ENCODE results near the gene GATA2. TPM values are rescaled to one million over a fixed set of nuclear protein-coding genes. Genes with fewer than 3 reads are reported as not detected.
A peak's percentile ranks its signal among the peaks of the same experiment; 100 is the strongest.

GATA2 gene
- total RNA-seq, 1 donor from 2014 or later, result 23.9 TPM

- Mint-ChIP-seq H3K4me3 (peak overlapping the region; percentile 93), H3K27me3 (peaks cover 74% of the 10 kb centered on the region), H3K9me3 (no peaks in the 10 kb centered on the region), H3K27ac (peak overlapping the region; percentile 50), H3K36me3 (peaks cover 15% of the 10 kb centered on the region), H3K4me1 (ENCODE audit: unreplicated experiment) (peaks cover 12% of the 10 kb centered on the region)
- TF ChIP-seq, protein P1, sequence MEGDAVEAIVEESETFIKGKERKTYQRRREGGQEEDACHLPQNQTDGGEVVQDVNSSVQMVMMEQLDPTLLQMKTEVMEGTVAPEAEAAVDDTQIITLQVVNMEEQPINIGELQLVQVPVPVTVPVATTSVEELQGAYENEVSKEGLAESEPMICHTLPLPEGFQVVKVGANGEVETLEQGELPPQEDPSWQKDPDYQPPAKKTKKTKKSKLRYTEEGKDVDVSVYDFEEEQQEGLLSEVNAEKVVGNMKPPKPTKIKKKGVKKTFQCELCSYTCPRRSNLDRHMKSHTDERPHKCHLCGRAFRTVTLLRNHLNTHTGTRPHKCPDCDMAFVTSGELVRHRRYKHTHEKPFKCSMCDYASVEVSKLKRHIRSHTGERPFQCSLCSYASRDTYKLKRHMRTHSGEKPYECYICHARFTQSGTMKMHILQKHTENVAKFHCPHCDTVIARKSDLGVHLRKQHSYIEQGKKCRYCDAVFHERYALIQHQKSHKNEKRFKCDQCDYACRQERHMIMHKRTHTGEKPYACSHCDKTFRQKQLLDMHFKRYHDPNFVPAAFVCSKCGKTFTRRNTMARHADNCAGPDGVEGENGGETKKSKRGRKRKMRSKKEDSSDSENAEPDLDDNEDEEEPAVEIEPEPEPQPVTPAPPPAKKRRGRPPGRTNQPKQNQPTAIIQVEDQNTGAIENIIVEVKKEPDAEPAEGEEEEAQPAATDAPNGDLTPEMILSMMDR (conservative IDR thresholded peaks at IDR 0.05), result no peak
- DNase-seq (ENCODE audit: extremely low spot score, unreplicated experiment), result peak; percentile 75
These were observed 895 bp downstream of the GATA2 start for GRCh38 chr3:128491941-128492670.

- Mint-ChIP-seq H3K4me1 (ENCODE audit: unreplicated experiment) (peaks cover 12% of the 10 kb centered on the region), H3K4me3 (peak overlapping the region; percentile 93), H3K27me3 (peaks cover 74% of the 10 kb centered on the region), H3K9me3 (no peaks in the 10 kb centered on the region), H3K36me3 (peaks cover 15% of the 10 kb centered on the region), H3K27ac (peak overlapping the region; percentile 50)
- no peak for DNase-seq (ENCODE audit: extremely low spot score, unreplicated experiment)
- TF ChIP-seq, protein P1 (conservative IDR thresholded peaks at IDR 0.05), result no peak
These were observed 1.4 kb downstream of the GATA2 start for GRCh38 chr3:128491691-128491940.

GRCh38 chr3:128490915-128491690 lies 1.9 kb downstream of the GATA2 start:
- peaks cover 74% of the 10 kb centered on the region for H3K27me3 Mint-ChIP-seq
- H3K27ac Mint-ChIP-seq, result peak overlapping the region; percentile 51
- peaks cover 10% of the 10 kb centered on the region for H3K4me1 Mint-ChIP-seq (ENCODE audit: unreplicated experiment)

DNA sequence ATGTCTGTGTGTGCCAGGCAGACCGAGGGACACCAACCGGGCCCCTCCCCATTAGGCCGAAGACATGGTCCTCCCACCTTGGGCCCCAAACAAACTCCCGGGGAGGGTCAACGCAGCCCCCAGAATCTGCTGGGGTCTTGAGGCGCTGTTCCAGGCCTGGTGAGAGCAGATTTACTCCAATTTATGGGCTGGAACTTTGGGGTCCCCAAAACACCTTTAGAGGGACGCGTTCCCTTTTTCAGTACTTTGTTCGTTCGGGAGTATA lies 2.4 kb downstream of the GATA2 start:
- Mint-ChIP-seq H3K27me3 (peaks cover 74% of the 10 kb centered on the region), H3K27ac (peak overlapping the region; percentile 51), H3K36me3 (peaks cover 11% of the 10 kb centered on the region), H3K9me3 (no peaks in the 10 kb centered on the region), H3K4me1 (ENCODE audit: unreplicated experiment) (peaks cover 5% of the 10 kb centered on the region), H3K4me3 (peak overlapping the region; percentile 93)
- no peak for DNase-seq (ENCODE audit: extremely low spot score, unreplicated experiment)
- TF ChIP-seq, protein P1 (conservative IDR thresholded peaks at IDR 0.05), result no peak

More at GRCh38 chr3:128490915-128491690, 1.9 kb downstream of the GATA2 start:
- peak; percentile 71 for DNase-seq (ENCODE audit: extremely low spot score, unreplicated experiment)
- TF ChIP-seq, protein P1 (conservative IDR thresholded peaks at IDR 0.05), result no peak
- Mint-ChIP-seq H3K9me3 (no peaks in the 10 kb centered on the region), H3K4me3 (peak overlapping the region; percentile 93), H3K36me3 (peaks cover 14% of the 10 kb centered on the region)

DNA sequence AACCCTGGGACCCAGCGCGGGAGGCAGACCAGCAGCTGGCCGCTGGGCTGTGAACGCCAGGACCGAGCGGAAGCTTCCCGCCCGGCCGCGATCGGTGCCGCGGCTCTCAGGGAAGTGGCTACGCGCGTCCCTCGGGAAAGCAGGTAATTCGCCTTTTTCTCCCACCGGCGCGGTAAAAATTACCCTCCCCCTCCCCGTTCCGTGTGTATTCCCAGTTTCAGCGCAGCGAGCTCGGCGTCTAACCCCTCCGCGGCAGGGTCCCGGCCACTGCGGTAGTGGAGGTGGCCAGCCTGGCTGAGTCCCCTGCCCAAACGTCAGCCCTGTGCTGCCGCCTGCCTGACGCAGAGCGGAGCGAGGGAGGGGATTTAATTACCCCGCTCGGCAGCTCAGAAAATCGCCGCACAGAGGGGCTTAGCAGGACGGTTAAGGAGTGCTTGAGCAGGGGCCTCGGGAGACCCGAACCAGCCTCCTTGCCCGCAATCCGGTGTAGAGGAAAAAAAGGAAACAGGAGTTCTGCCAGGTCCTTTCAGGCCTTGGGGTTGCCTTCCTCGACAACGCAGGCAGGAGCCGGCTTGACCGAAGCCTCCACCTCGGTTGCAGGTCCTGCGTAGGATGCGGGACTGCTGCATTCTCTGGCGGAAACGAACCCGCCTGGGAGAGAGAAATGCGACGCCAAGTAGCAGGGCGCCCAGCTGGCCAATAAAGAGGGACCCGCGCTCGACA lies 2.9 kb downstream of the GATA2 start:
- Mint-ChIP-seq H3K4me3 (peak overlapping the region; percentile 93), H3K36me3 (peaks cover 11% of the 10 kb centered on the region), H3K27ac (peak overlapping the region; percentile 80), H3K4me1 (ENCODE audit: unreplicated experiment) (peaks cover 5% of the 10 kb centered on the region), H3K9me3 (no peaks in the 10 kb centered on the region), H3K27me3 (peaks cover 74% of the 10 kb centered on the region)
- DNase-seq (ENCODE audit: extremely low spot score, unreplicated experiment), result no peak
- TF ChIP-seq, protein P1 (conservative IDR thresholded peaks at IDR 0.05), result peak; percentile 29

Data from type B pancreatic cell (in vitro differentiated cells).